ENCODE data around the gene SP6. TPM values are rescaled to one million over a fixed set of nuclear protein-coding genes. Genes with fewer than 3 reads are reported as not detected.

The SP6 gene
- polyA plus RNA-seq, 4 donors: 1.6 to 4.9 (median 3.1) TPM

GRCh38 chr17:47864791-47865216, 13.8 kb upstream of the SP6 start:
- Histone ChIP-seq H3K9me3 (ENCODE audit: control insufficient read depth in 2 of 2, insufficient read depth in 1 of 2, low read depth in 1 of 2, low read length in 1 of 2) (no peaks in the 10 kb centered on the region), H3K4me1 (ENCODE audit: control insufficient read depth in 3 of 3, insufficient read depth in 2 of 3, low read depth in 1 of 3, low read length in 2 of 3) (peaks cover 0 to 2% (median 0%) of the 10 kb centered on the region in 3 donors), H3K4me3 (ENCODE audit: low read depth in 1 of 3, low read length in 3 of 3) (no peak overlapping the region), H3K27ac (ENCODE audit: low read depth in 1 of 3, low read length in 2 of 3) (no peak overlapping the region), H3K27me3 (ENCODE audit: control insufficient read depth in 3 of 3, insufficient read depth in 3 of 3, low read length in 3 of 3) (peaks cover 0 to 21% (median 3%) of the 10 kb centered on the region in 3 donors), H3K36me3 (ENCODE audit: control insufficient read depth in 3 of 3, insufficient read depth in 2 of 3, low read depth in 1 of 3, low read length in 3 of 3) (no peaks in the 10 kb centered on the region)
- WGBS, 3 donors: 16 to 31% (median 29%) methylated on average over 7 of the region's 7 CpGs
- DNase-seq (no peak), FAIRE-seq (no peak)

- FAIRE-seq (no peak), DNase-seq (peak in 1 of 2 donors; percentile 72)
- no peak overlapping the region for H3K4me3 ChIP-seq (ENCODE audit: low read depth in 1 of 3, low read length in 3 of 3)
- H3K36me3 ChIP-seq (ENCODE audit: control insufficient read depth in 3 of 3, insufficient read depth in 2 of 3, low read depth in 1 of 3, low read length in 3 of 3): no peaks in the 10 kb centered on the region
- peaks cover 0 to 2% (median 0%) of the 10 kb centered on the region in 3 donors for H3K4me1 ChIP-seq (ENCODE audit: control insufficient read depth in 3 of 3, insufficient read depth in 2 of 3, low read depth in 1 of 3, low read length in 2 of 3)
- H3K9me3 ChIP-seq (ENCODE audit: control insufficient read depth in 2 of 2, insufficient read depth in 1 of 2, low read depth in 1 of 2, low read length in 1 of 2): no peaks in the 10 kb centered on the region
- H3K27me3 ChIP-seq (ENCODE audit: control insufficient read depth in 3 of 3, insufficient read depth in 3 of 3, low read length in 3 of 3): peaks cover 0 to 26% (median 3%) of the 10 kb centered on the region in 3 donors
- WGBS, 3 donors: 34 to 60% (median 59%) methylated on average over 7 of the region's 7 CpGs
- H3K27ac ChIP-seq (ENCODE audit: low read depth in 1 of 3, low read length in 2 of 3): no peak overlapping the region
These were observed 11.9 kb upstream of the SP6 start for GRCh38 chr17:47862621-47863440.

DNA sequence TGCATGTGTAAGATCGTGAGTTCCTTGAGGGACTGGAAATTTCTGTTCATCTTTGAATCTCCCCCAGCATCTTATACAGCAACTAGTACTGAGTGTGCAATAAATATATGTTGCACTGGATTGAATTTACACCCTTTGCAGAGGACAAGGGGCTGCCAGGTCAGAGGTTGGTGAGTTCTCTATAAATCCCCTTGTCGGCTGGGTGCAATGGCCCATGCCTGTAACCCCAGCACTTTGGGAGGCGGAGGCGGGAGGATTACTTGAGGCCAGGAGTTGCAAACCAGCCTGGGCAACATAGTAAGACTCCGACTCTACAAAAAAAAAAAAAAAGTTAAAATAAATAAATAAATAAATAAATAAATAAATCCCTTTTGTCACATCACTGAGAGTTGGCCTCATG, 9.4 kb upstream of the SP6 start:
- no peak for FAIRE-seq
- WGBS, 3 donors: 93 to 97% (median 96%) methylated on average over 5 of the region's 5 CpGs

GRCh38 chr17:47857551-47858455, 6.8 kb upstream of the SP6 start:
- Histone ChIP-seq H3K4me3 (ENCODE audit: low read depth in 1 of 3, low read length in 3 of 3) (no peak overlapping the region), H3K4me1 (ENCODE audit: control insufficient read depth in 3 of 3, insufficient read depth in 2 of 3, low read depth in 1 of 3, low read length in 2 of 3) (no peaks in the 10 kb centered on the region), H3K36me3 (ENCODE audit: control insufficient read depth in 3 of 3, insufficient read depth in 2 of 3, low read depth in 1 of 3, low read length in 3 of 3) (no peaks in the 10 kb centered on the region), H3K9me3 (ENCODE audit: control insufficient read depth in 2 of 2, insufficient read depth in 1 of 2, low read depth in 1 of 2, low read length in 1 of 2) (no peaks in the 10 kb centered on the region), H3K27ac (ENCODE audit: low read depth in 1 of 3, low read length in 2 of 3) (no peak overlapping the region), H3K27me3 (ENCODE audit: control insufficient read depth in 3 of 3, insufficient read depth in 3 of 3, low read length in 3 of 3) (peaks cover 0 to 47% (median 16%) of the 10 kb centered on the region in 3 donors)
- no peak for DNase-seq
- WGBS, 3 donors: 69 to 81% (median 70%) methylated on average over 14 to 16 of the region's 16 CpGs
- FAIRE-seq: no peak

More for the DNA sequence above, 9.4 kb upstream of the SP6 start:
- no peak overlapping the region for H3K4me3 ChIP-seq (ENCODE audit: low read depth in 1 of 3, low read length in 3 of 3)
- no peaks in the 10 kb centered on the region for H3K36me3 ChIP-seq (ENCODE audit: control insufficient read depth in 3 of 3, insufficient read depth in 2 of 3, low read depth in 1 of 3, low read length in 3 of 3)
- no peaks in the 10 kb centered on the region for H3K9me3 ChIP-seq (ENCODE audit: control insufficient read depth in 2 of 2, insufficient read depth in 1 of 2, low read depth in 1 of 2, low read length in 1 of 2)
- H3K27me3 ChIP-seq (ENCODE audit: control insufficient read depth in 3 of 3, insufficient read depth in 3 of 3, low read length in 3 of 3): peaks cover 0 to 30% (median 0%) of the 10 kb centered on the region in 3 donors
- H3K4me1 ChIP-seq (ENCODE audit: control insufficient read depth in 3 of 3, insufficient read depth in 2 of 3, low read depth in 1 of 3, low read length in 2 of 3): peaks cover 0 to 2% (median 0%) of the 10 kb centered on the region in 3 donors
- DNase-seq: no peak
- H3K27ac ChIP-seq (ENCODE audit: low read depth in 1 of 3, low read length in 2 of 3): no peak overlapping the region

- H3K9me3 ChIP-seq (ENCODE audit: control insufficient read depth in 2 of 2, insufficient read depth in 1 of 2, low read depth in 1 of 2, low read length in 1 of 2): no peaks in the 10 kb centered on the region
- FAIRE-seq (no peak), DNase-seq (no peak)
- H3K4me1 ChIP-seq (ENCODE audit: control insufficient read depth in 3 of 3, insufficient read depth in 2 of 3, low read depth in 1 of 3, low read length in 2 of 3): peaks cover 0 to 4% (median 0%) of the 10 kb centered on the region in 3 donors
- no peak overlapping the region for H3K27ac ChIP-seq (ENCODE audit: low read depth in 1 of 3, low read length in 2 of 3)
- no peak overlapping the region for H3K4me3 ChIP-seq (ENCODE audit: low read depth in 1 of 3, low read length in 3 of 3)
- no peaks in the 10 kb centered on the region for H3K36me3 ChIP-seq (ENCODE audit: control insufficient read depth in 3 of 3, insufficient read depth in 2 of 3, low read depth in 1 of 3, low read length in 3 of 3)
- H3K27me3 ChIP-seq (ENCODE audit: control insufficient read depth in 3 of 3, insufficient read depth in 3 of 3, low read length in 3 of 3): peaks cover 0 to 57% (median 24%) of the 10 kb centered on the region in 3 donors
These were observed 5.9 kb upstream of the SP6 start for GRCh38 chr17:47856830-47857229.

DNA sequence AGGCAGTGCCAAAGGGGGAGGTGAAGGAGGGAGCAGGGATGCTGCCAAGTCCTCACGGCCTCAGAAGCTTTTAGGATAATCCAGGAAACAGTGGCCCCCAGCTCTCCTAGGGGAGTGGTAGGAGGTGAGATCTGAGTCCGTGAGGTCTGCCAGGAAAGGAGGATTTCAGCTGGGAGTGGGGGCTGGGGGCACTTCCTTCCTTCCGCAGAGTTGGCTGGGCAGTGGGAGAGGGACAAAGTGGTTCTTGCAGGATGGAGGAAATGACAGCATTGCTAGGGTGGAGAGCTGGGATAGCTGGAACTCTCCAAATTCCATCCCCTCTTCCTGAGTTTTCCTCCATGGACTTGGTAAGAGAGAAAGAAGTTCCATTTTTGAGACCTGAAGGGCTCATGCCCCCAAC, 4.8 kb upstream of the SP6 start:
- Histone ChIP-seq H3K27ac (ENCODE audit: low read depth in 1 of 3, low read length in 2 of 3) (no peak overlapping the region), H3K9me3 (ENCODE audit: control insufficient read depth in 2 of 2, insufficient read depth in 1 of 2, low read depth in 1 of 2, low read length in 1 of 2) (no peaks in the 10 kb centered on the region), H3K4me1 (ENCODE audit: control insufficient read depth in 3 of 3, insufficient read depth in 2 of 3, low read depth in 1 of 3, low read length in 2 of 3) (peaks cover 0 to 10% (median 6%) of the 10 kb centered on the region in 3 donors), H3K36me3 (ENCODE audit: control insufficient read depth in 3 of 3, insufficient read depth in 2 of 3, low read depth in 1 of 3, low read length in 3 of 3) (no peaks in the 10 kb centered on the region), H3K27me3 (ENCODE audit: control insufficient read depth in 3 of 3, insufficient read depth in 3 of 3, low read length in 3 of 3) (peaks cover 0 to 62% (median 26%) of the 10 kb centered on the region in 3 donors), H3K4me3 (ENCODE audit: low read depth in 1 of 3, low read length in 3 of 3) (no peak overlapping the region)
- DNase-seq (no peak), FAIRE-seq (no peak)
- 31 to 48% (median 47%) methylated on average over 3 of the region's 3 CpGs for WGBS, 3 donors

DNA sequence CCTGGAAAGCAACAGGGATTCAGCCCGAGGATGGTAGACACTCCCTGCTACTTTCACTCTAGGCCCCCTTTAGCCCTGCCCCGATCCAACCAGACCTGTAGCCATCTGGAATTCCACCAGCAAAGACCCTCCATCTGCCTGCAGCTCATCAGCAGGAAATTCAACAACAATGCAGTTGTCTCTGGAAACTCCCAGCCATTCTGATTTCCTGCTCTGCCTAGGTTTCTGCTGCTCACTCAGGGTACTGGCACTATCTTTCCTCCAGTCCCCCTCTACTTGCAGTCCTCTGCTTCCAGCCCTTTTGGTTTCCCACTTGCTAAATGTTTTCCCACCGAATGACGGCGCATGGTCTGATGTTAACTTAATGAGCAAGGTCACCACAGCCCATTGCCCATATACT, 2.7 kb upstream of the SP6 start:
- DNase-seq (no peak), FAIRE-seq (no peak)
- 27 to 52% (median 42%) methylated on average over 5 of the region's 5 CpGs for WGBS, 3 donors
- no peak overlapping the region for H3K4me3 ChIP-seq (ENCODE audit: low read depth in 1 of 3, low read length in 3 of 3)
- H3K27ac ChIP-seq (ENCODE audit: low read depth in 1 of 3, low read length in 2 of 3): no peak overlapping the region
- H3K27me3 ChIP-seq (ENCODE audit: control insufficient read depth in 3 of 3, insufficient read depth in 3 of 3, low read length in 3 of 3): peaks cover 0 to 77% (median 27%) of the 10 kb centered on the region in 3 donors
- H3K4me1 ChIP-seq (ENCODE audit: control insufficient read depth in 3 of 3, insufficient read depth in 2 of 3, low read depth in 1 of 3, low read length in 2 of 3): peaks cover 0 to 16% (median 6%) of the 10 kb centered on the region in 3 donors
- no peaks in the 10 kb centered on the region for H3K9me3 ChIP-seq (ENCODE audit: control insufficient read depth in 2 of 2, insufficient read depth in 1 of 2, low read depth in 1 of 2, low read length in 1 of 2)
- H3K36me3 ChIP-seq (ENCODE audit: control insufficient read depth in 3 of 3, insufficient read depth in 2 of 3, low read depth in 1 of 3, low read length in 3 of 3): no peaks in the 10 kb centered on the region

All from small intestine (tissue), 7 donors.